ENCODE data around the gene ARSB. TPM values are rescaled to one million over a fixed set of nuclear protein-coding genes. Genes with fewer than 3 reads are reported as not detected.
"Not testable (repeated sequence)": the region's sequence is repeated elsewhere in the genome, so short reads cannot be mapped to it uniquely, and the experiment has no call there.

The ARSB gene
- polyA plus RNA-seq, 1 donor = 19.4 TPM

- DNase-seq = peak; percentile 45
Measured at GRCh38 chr5:78746021-78746770, 238.9 kb downstream of the ARSB start.

GRCh38 chr5:78744951-78745534 is 240.1 kb downstream of the ARSB start:
- DNase-seq = peak; percentile 55

GRCh38 chr5:78741019-78741418 is 244.1 kb downstream of the ARSB start:
- no peak for DNase-seq

- no peak for DNase-seq
Measured at GRCh38 chr5:78738693-78739300, 246.3 kb downstream of the ARSB start.

GRCh38 chr5:78738104-78738503 is 247.0 kb downstream of the ARSB start:
- no peak for DNase-seq

GRCh38 chr5:78735834-78736463 is 249.2 kb downstream of the ARSB start:
- DNase-seq = no peak

GRCh38 chr5:78734950-78735349 is 250.2 kb downstream of the ARSB start:
- DNase-seq = no peak

GRCh38 chr5:78734094-78734845 is 250.8 kb downstream of the ARSB start:
- no peak for DNase-seq

- not testable (repeated sequence) for DNase-seq
Measured at GRCh38 chr5:78732721-78733120, 252.4 kb downstream of the ARSB start.

GRCh38 chr5:78731884-78732283 is 253.2 kb downstream of the ARSB start:
- no peak for DNase-seq

- no peak for DNase-seq
Measured at GRCh38 chr5:78730300-78731094, 254.6 kb downstream of the ARSB start.

GRCh38 chr5:78727786-78728761 is 257.0 kb downstream of the ARSB start:
- no peak for DNase-seq

Other genes starting within 250 kb of the ARSB start
- gene DMGDH, start 84.4 kb upstream of the ARSB start, polyA plus RNA-seq (ENCODE audit: insufficient read length) = 2.9 TPM
- 4.9 TPM for gene BHMT2, start 84.5 kb upstream of the ARSB start, polyA plus RNA-seq (ENCODE audit: insufficient read length)
- not detected for gene BHMT, start 126.5 kb upstream of the ARSB start, polyA plus RNA-seq (ENCODE audit: insufficient read length)